GM19043 (cell line): ENCODE measurements around the gene JPH4.

Experiments used
- ATAC-seq: cut with Tn5 transposase; IDR thresholded peaks from one replicate; pipeline ENCODE4 v1.9.1; 2021; ENCODE audit warnings: low read depth; ENCODE audit not compliant: unreplicated experiment

The JPH4 gene

DNA sequence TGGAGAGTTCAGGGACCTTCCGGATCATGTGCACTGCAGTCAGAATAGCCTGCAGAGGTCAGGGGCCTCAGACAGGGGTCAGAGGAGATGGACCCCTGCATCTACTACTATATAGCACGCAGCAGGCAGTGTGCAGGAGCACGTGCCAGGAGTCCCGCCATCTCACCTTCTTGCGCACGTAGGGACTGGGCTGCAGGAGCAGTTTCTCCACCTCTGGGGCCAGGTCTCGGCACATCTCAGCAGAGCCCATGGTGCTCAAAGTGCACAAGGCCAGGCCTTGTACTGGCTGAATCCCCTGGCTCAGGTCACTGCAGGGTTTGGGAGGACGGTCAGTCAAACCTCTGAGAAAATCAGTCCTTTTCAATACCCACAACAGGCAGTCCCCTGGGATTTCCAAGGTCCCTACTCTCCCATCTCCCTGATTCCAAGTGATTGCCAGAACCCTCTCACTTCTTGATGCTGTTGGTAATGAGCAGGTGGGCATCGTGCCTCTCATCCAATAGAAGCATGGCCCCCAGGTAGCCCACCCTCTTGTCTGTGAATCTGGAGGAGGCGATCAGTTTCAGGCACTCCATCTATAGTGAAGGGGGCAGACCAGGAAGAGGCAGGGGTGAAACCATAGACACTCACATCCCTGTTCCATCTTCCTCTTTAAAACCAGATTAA lies 12.3 kb downstream of the JPH4 start:
- no peak for ATAC-seq

DNA sequence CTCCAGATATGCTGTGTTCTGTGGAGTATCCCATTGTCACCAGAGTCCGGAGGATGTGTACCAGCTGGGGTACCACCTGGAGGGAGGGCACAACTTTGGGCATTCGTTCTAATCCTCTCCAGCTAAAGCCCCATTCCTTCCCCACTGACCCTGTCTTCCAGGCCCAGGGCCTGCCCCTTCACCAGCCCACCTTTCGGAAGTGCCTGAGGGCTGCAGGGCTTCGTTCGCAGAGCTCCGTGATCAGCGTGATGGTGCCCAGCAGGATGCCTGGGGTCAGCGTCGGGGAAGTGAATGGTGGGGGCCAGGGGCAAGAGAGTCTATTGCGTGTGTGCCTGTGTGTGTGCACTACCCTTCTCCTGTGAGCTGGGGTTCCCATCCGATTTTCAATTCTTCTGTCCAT lies 13.0 kb downstream of the JPH4 start:
- no peak for ATAC-seq

DNA sequence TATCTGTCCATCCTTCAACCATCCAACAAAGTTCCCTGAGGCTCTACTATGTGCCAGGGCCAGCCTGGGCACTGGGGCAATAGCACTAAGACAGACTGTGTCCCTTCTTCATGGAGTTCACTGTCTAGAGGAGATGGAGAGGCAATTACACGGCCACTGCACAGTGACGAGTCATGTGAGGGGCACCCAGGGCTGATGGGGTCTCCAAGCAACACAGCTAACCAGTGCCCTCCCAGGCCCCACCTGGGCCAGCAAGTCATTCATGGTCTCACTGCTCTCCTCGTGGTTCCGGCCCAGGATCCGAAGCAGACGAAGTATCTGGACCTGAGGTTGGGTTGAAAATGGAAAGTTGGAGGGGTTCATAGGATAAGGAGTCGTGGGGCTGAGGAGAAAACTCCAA lies 13.7 kb downstream of the JPH4 start:
- ATAC-seq, result no peak

DNA sequence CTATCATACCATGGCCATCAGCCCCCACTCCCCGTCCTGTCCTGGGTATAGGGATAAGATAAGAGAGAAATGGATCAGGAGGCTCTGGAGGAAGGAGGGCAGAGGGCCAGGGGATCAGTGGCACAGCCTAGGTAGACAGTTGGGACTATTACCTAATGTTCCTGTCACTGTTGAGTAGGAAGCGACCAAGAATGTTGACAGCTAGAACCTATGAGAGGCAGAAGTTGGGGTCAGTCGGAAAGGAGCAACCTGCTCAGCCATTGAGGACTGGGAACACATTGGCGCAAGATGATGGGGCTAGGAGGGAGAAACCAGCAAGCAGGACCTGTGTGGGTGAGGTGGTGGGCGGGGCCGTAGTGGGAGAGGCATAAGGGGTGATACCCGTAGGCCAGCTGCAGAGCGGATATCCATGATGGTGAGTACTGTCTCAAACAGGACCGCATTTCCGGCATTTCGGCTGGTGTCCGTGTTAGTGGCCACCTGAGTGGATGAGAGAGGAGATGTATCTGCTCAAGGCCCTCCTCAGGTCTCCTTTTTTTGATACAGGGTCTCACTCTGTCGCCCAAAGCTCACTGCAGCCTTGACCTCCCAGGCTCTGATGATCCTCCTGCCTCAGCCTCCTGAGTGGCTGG lies 14.3 kb downstream of the JPH4 start:
- ATAC-seq, result no peak

DNA sequence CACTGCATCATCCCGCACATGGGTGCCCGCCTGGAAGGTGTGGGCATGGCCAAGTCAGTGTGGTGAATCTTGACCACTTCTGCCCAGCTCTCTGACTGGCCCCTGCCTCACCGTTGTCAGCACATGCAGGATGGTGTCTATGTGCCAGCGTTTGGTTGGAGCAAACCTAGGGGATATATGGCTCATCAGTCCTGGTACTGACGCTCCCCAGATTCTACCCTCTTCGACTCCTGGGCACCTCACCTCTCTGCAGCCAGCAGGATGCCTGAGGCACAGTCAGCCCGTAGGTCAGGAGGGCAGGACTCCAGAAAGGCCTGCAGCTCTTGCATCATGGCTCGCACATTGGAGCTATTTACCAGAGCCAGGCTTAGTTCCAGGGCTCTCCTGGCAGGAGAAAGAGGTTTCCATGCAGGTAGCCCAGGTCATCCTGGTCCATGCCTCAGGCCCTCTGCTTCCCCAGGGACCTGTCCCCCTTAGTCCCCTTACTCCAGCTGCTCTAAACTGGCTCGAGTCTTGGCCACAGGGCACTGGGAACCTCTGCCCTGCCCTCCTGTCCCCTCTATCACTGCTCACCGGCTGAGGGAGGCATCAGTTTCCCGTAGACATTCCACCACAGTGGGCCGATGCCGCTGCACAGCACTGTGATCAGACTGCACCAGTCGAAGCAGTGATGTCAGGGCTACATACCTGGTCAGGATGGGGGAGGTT lies 15.0 kb downstream of the JPH4 start:
- no peak for ATAC-seq

DNA sequence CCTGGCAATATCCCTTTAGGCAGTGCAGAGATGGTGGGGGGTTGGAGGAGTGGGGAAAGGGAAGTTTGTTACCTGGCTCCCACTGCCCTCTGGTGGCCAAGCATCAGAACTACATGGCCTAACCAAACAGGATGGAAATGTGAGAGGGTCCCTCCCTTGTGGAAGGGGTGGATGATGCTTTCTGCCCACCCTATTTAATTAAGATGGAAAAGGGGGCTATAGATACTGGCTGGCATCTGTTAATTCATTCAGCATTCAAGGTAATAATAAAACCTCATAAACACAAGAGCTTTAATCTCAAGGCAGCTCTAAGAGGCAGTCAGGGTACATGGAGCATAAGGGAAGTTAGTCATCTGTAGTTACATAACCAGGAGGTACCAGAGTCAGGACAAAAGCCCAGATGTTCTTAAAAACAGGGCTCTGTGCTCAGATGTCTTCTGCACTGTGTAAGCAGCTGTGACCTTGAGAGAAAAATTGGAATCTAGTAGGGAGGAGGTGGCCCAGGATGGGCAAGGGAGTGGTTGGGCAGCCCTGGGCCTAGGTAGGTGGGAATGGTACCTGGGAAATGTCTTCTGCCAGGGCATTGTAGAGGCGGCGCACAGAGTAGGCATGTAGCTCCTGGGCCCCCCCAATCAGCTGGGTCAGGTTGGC lies 15.6 kb downstream of the JPH4 start:
- no peak for ATAC-seq

DNA sequence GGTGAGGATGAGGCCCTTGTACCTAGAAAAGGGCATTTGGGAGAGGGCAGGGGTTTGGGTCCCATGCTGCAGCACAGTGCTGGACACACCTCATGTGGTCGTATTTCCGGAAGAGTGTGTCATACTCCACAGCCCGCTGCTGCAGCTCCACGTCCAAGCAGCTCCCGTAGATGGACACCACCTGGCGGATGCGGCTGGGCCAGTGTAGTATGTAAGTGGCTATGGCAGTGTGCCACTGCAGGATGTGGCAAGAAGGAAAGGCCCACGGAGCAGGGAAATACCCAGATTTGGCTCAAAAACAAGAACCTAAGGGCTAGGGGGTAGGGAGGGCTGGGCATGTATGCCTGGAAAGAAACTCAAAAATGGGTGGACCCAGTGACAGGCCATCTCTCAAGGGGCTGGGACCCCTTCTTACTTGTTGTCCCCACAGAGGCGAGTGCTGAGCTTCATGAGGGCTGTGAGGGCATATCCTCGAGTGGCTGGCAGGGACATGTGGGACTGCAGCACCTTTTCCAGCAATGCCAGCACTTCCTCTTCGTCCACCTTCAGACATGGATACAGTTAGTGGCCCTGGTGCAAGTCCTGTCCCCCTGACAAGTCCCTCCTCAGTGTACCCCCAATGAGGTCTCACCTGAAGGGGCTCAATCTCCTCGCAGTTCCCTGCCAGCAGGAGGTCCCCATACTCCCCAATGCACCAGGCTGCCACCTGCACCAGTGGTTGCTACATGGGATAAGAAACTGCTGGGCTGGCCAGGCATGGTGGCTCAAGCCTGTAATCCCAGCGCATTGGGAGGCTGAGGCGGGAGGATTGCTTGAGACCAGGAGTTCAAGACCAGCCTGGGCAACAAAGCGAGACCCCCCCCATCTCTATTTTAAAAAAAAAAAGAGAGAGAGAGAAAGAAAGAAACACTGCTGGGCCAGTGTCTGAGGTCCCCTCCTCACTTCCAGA lies 16.4 kb downstream of the JPH4 start:
- ATAC-seq, result no peak

DNA sequence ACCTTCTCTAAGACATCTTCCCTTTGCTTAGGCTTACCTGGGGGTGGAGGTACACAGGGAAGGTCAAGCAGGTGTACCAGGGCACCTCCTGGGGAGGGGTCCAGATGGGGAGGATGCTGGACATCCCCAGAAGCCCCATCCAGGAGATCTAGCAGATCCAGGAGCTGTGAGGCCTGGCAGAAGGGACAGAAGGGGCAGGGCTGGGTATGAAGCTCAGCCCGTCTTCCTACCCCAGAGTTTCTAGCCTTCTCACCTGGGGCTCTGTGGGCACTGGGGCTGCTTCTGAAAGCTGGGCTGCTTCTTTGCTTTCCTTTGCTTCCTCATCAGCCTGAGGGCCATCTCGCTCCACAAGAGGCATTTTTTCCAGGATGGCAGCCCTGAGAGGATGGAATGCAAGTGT lies 17.3 kb downstream of the JPH4 start:
- no peak for ATAC-seq

DNA sequence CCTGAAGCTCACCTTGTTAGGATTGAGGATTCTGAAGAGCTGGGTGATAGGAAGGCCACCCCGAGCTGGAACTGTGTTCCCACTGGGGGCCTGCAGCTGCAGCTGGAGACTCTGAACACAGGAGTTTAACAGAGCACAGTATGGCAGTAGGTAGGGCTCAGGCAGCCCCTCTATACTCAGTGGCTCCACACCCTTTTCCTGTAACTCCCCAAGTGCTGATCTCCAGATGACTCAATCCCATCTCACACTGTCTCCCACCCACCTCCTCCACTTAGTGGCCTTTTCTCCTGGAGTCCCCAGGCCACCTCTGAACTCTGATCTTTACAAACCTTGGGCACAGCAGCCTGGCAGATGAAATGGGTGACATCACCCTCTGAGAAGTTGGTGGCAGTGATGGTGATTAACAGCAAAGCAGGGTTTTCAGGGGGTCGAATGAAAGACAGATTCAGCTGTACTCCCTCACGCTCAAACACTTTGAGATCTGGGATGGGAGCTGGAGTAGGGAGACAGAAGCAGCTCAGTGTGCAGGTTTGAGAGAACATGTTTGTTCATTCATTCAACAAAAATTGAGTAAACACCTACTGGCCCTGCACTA lies 18.6 kb downstream of the JPH4 start:
- no peak for ATAC-seq

DNA sequence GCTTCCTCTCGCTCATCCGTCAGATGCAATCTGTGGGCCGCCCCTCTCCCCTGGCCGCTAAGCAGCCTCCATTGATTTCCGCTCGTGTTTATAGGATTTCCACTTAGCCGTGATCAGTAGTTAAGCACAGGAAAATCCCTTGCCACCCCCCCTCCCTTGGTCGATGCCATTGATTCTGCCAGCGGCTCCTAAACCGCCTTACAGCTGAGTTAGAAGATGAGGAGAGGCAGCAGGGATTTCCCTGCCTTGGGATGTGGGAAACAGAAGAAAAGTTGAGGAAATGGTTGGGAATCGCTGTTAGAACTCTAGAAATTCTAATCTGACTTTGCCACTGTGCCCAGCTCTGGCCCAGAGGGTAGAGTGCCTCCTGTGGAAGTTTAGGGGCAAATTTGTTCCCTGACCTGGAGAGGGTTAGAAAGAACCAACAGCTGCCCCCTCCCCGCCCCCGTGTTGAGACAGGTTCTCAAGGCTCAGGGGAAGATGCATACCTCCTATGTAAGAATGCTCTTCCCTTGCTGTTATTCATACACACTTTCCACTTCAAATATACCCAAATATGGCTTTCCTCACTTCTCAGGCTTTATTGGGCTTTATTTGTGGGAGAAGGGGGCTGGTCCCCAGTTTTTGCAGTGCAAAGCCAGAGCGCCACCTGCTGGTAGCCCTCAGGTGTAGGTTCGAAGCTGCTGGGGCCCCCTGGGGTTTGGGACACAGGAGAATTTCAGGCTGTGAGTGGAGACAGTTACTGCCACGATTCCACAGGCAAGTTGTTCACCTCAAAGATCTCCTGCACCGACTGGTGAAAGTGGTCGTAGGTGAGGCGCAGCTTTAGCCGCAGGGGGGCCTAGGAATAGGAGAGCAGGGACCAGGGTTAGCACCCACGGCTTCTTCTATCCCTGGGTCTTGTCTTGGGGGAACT lies 19.3 kb downstream of the JPH4 start:
- no peak for ATAC-seq

DNA sequence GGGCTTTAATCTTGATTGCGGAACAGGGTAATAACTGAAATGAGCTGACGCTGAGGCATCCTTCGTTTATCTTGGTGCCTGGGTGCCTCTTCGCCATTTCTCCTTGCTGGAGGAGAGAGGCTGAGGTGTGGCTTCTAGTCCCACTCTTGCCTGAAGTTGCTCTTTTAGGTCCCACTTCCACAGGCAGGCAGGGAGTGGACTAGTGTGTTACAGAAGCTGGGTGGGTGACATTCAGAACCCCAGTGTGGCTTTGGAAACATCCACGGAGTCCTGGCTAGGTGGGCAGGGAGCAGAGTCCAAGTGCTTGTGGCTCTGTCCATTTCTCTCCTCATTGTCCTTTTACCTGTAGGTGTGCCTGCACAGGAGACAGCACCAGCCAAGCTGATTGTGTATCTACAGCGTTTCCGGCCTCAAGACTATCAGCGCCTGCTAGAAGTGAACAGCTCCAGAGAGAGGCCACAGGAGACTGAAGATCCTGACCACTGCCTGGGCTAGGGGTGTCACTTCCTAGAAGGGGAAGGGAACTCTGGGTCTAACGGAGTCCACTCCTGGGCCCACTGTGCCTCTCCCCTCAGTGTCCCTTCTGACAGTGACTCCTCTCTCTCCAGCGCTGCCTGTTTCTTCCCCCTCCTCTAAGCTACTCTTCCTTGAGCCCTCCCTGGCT lies 20.1 kb downstream of the JPH4 start:
- no peak for ATAC-seq

DNA sequence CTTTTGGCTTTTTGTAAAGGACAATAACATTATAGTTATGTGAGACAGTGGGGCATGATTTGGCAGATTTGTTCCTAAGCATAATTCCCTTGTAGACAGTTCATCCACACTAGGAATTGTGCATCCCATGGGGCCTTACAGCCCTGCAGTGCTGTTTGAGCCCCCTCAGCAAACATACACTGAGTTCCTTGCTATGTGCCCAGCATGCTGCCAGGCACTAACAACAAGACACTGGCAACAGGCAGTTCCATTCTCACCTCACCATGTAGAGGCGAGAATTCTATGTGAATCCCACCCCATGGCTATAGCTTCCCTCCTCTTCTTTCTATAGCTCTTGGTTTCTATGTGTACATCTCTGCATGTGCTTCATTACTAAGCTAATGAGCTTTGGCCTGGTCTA lies 20.6 kb downstream of the JPH4 start:
- ATAC-seq, result no peak

DNA sequence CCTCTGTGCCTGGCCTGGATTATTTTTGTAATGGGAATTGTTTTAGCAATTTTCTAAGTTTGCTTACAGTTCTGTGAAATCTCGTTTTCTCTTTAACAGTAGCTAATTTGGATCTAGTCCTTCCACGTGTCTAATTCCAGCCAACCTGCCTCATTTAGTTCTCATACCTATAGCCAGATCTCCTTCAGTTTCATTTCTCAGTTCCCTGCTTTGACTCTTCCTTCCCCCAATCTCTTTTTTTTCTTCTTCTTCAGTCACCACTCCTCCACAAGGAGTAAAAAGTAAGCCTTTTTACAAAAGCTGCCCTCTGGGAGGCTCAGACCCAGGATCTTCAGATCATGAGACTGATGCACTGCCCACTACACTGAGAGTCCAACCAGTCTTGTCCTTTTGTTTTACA lies 21.1 kb downstream of the JPH4 start:
- no peak for ATAC-seq

DNA sequence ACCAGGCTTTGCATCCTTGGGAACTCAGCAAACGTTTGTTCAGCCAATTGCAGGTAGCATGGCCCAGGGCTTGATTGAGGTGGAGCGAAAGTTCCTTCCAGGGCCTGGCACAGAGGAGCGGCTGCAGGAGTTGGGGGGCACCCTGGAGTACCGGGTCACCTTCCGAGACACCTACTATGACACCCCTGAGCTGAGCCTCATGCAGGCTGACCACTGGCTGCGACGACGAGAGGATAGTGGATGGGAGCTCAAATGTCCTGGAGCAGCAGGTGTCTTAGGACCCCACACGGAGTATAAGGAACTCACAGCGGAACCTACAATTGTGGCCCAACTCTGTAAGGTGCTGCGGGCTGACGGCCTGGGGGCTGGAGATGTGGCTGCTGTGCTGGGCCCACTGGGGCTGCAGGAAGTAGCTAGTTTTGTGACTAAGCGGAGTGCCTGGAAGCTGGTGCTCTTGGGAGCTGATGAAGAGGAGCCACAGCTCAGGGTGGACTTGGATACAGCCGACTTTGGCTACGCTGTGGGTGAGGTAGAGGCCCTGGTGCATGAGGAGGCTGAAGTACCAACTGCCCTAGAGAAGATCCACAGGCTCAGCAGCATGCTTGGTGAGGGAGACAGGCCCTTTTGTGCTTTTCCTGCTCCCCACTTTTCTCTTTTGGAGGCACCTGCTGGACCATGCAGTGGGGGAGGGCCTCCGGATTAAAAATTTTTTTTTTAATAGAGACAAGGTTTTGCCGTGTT lies 21.7 kb downstream of the JPH4 start:
- ATAC-seq, result no peak

DNA sequence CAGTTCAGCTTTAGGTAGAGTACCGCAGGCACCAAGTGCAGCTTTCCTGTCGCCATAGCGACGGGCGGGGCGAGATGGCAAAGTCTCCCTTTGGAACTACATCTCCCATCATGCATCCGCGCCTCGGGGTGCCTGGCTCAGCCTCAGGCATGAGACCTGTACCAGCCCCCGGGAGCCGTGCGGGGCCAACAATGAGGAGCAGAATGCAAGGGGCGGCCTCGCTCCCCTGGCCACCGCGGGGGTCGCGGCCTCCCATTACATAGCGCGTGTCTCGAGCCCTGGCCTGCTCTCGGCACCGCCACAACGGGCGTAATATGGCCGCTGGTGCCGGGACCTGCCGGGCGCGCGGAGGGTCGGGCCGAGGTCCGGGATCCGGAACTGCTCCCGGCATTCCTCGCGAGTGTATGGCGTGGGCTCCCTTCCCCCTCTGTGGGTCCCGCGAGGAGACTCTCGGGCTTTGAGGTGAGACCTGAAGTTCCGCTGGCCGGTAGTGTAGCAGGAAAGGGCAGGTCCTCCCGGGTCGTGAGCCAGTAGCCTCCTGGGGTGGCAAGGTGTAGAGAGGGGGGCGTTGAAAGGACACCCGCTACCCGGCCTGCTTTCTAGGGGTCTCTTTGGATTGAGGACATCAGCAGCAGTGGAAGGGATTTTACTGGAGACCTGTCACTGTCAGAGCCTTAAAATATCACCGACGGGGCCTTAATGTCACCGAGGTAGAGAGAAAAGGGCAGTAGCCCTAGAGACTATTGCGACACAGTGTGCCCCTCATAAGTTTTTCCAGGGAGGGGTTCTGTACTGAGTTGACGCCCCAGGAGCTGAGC lies 22.5 kb downstream of the JPH4 start, which contains the start of gene THTPA:
Gene THTPA, plus strand, starts transcription at position 390 of the 818 bp plus-strand sequence. CDS start 487 bp downstream, outside the sequence.
- ATAC-seq, result peak; percentile 78

DNA sequence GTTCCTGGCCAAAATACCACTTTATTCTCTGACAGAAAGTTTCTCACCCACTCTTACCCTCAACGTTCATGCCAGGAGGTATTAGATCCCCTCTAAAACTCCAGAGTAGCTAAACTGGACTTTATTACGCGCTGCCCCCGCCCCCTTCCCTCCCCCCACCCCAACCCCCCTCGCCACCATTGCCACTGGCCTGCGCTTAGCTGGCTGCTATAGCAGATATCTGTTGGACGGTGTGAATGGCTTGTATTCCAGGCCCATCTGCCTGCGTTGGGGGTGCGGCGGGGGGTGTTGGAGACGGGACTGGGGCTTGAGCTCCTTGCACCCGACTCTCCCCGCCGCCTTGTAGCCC lies 23.1 kb downstream of the JPH4 start:
- ATAC-seq, result no peak
